ENCODE results near the gene TOR1B. TPM values are rescaled to one million over a fixed set of nuclear protein-coding genes. Genes with fewer than 3 reads are reported as not detected.
A peak's percentile ranks its signal among the peaks of the same experiment; 100 is the strongest.
"Not testable (repeated sequence)": the region's sequence is repeated elsewhere in the genome, so short reads cannot be mapped to it uniquely, and the experiment has no call there.

The TOR1B gene
- total and polyA plus RNA-seq, 2 donors, result 15.5 to 17.9 TPM

GRCh38 chr9:129779560-129780190 lies 23.3 kb upstream of the TOR1B start:
- Histone ChIP-seq H3K4me3 (ENCODE audit: low read length in 2 of 2) (no peak overlapping the region), H3K27ac (ENCODE audit: low read depth in 1 of 2, low read length in 1 of 2) (no peak overlapping the region), H3K27me3 (ENCODE audit: control insufficient read depth in 2 of 2, insufficient read depth in 1 of 2, low read length in 1 of 2) (peaks cover 0 to 34% of the 10 kb centered on the region in 2 donors), H3K9me3 (ENCODE audit: control insufficient read depth in 2 of 2, insufficient read depth in 1 of 2, low read length in 1 of 2) (peaks cover 2 to 7% of the 10 kb centered on the region in 2 donors), H3K36me3 (ENCODE audit: control insufficient read depth in 2 of 2, insufficient read depth in 2 of 2, low read length in 1 of 2) (no peaks in the 10 kb centered on the region), H3K4me1 (ENCODE audit: control insufficient read depth in 2 of 2, insufficient read depth in 2 of 2, low read length in 2 of 2) (peaks cover 0 to 15% of the 10 kb centered on the region in 2 donors)
- DNase-seq (ENCODE audit: low read depth in 6 of 9, low spot score in 9 of 9), result no peak
- 97% methylated on average over 7 of the region's 7 CpGs for WGBS

- Histone ChIP-seq H3K27me3 (ENCODE audit: control insufficient read depth in 2 of 2, insufficient read depth in 1 of 2, low read length in 1 of 2) (peaks cover 0 to 30% of the 10 kb centered on the region in 2 donors), H3K4me1 (ENCODE audit: control insufficient read depth in 2 of 2, insufficient read depth in 2 of 2, low read length in 2 of 2) (peaks cover 0 to 15% of the 10 kb centered on the region in 2 donors), H3K36me3 (ENCODE audit: control insufficient read depth in 2 of 2, insufficient read depth in 2 of 2, low read length in 1 of 2) (no peaks in the 10 kb centered on the region), H3K4me3 (ENCODE audit: low read length in 2 of 2) (no peak overlapping the region), H3K27ac (ENCODE audit: low read depth in 1 of 2, low read length in 1 of 2) (no peak overlapping the region), H3K9me3 (ENCODE audit: control insufficient read depth in 2 of 2, insufficient read depth in 1 of 2, low read length in 1 of 2) (peaks cover 2 to 7% of the 10 kb centered on the region in 2 donors)
- DNase-seq (ENCODE audit: low read depth in 6 of 9, low spot score in 9 of 9), result no peak
- 93% methylated on average over 8 of the region's 8 CpGs for WGBS
Observed at GRCh38 chr9:129781131-129781530, 21.9 kb upstream of the TOR1B start.

- 96% methylated on average over 5 of the region's 5 CpGs for WGBS
- H3K27ac ChIP-seq (ENCODE audit: low read depth in 1 of 2, low read length in 1 of 2), result no peak overlapping the region
- no peaks in the 10 kb centered on the region for H3K36me3 ChIP-seq (ENCODE audit: control insufficient read depth in 2 of 2, insufficient read depth in 2 of 2, low read length in 1 of 2)
- no peak overlapping the region for H3K4me3 ChIP-seq (ENCODE audit: low read length in 2 of 2)
- DNase-seq (ENCODE audit: low read depth in 6 of 9, low spot score in 9 of 9), result no peak
- peaks cover 0 to 7% of the 10 kb centered on the region in 2 donors for H3K9me3 ChIP-seq (ENCODE audit: control insufficient read depth in 2 of 2, insufficient read depth in 1 of 2, low read length in 1 of 2)
- H3K27me3 ChIP-seq (ENCODE audit: control insufficient read depth in 2 of 2, insufficient read depth in 1 of 2, low read length in 1 of 2), result peaks cover 0 to 26% of the 10 kb centered on the region in 2 donors
- peaks cover 0 to 12% of the 10 kb centered on the region in 2 donors for H3K4me1 ChIP-seq (ENCODE audit: control insufficient read depth in 2 of 2, insufficient read depth in 2 of 2, low read length in 2 of 2)
Observed at GRCh38 chr9:129781981-129782380, 21.0 kb upstream of the TOR1B start.

- peak; percentile 36 to 84 (median 64) for DNase-seq (ENCODE audit: low read depth in 6 of 9, low spot score in 9 of 9)
Observed at GRCh38 chr9:129783516-129784361, 19.2 kb upstream of the TOR1B start.

GRCh38 chr9:129784970-129785369 lies 18.0 kb upstream of the TOR1B start:
- not testable (repeated sequence) for H3K9me3 ChIP-seq (ENCODE audit: control insufficient read depth in 2 of 2, insufficient read depth in 1 of 2, low read length in 1 of 2); H3K36me3 ChIP-seq (ENCODE audit: control insufficient read depth in 2 of 2, insufficient read depth in 2 of 2, low read length in 1 of 2); H3K4me3 ChIP-seq (ENCODE audit: low read length in 2 of 2); H3K4me1 ChIP-seq (ENCODE audit: control insufficient read depth in 2 of 2, insufficient read depth in 2 of 2, low read length in 2 of 2); DNase-seq (ENCODE audit: low read depth in 6 of 9, low spot score in 9 of 9); H3K27ac ChIP-seq (ENCODE audit: low read depth in 1 of 2, low read length in 1 of 2)
- 80% methylated on average over 11 of the region's 11 CpGs for WGBS
- peaks cover 0 to 16% of the 10 kb centered on the region in 2 donors for H3K27me3 ChIP-seq (ENCODE audit: control insufficient read depth in 2 of 2, insufficient read depth in 1 of 2, low read length in 1 of 2)

More at GRCh38 chr9:129783516-129784361, 19.2 kb upstream of the TOR1B start:
- Histone ChIP-seq H3K9me3 (ENCODE audit: control insufficient read depth in 2 of 2, insufficient read depth in 1 of 2, low read length in 1 of 2) (no peaks in the 10 kb centered on the region), H3K27ac (ENCODE audit: low read depth in 1 of 2, low read length in 1 of 2) (no peak overlapping the region), H3K4me3 (ENCODE audit: low read length in 2 of 2) (no peak overlapping the region), H3K4me1 (ENCODE audit: control insufficient read depth in 2 of 2, insufficient read depth in 2 of 2, low read length in 2 of 2) (peaks cover 0 to 3% of the 10 kb centered on the region in 2 donors), H3K36me3 (ENCODE audit: control insufficient read depth in 2 of 2, insufficient read depth in 2 of 2, low read length in 1 of 2) (no peaks in the 10 kb centered on the region), H3K27me3 (ENCODE audit: control insufficient read depth in 2 of 2, insufficient read depth in 1 of 2, low read length in 1 of 2) (peaks cover 0 to 19% of the 10 kb centered on the region in 2 donors)
- 39% methylated on average over 14 of the region's 14 CpGs for WGBS

- Histone ChIP-seq H3K36me3 (ENCODE audit: control insufficient read depth in 2 of 2, insufficient read depth in 2 of 2, low read length in 1 of 2) (no peaks in the 10 kb centered on the region), H3K4me3 (ENCODE audit: low read length in 2 of 2) (no peak overlapping the region), H3K9me3 (ENCODE audit: control insufficient read depth in 2 of 2, insufficient read depth in 1 of 2, low read length in 1 of 2) (no peaks in the 10 kb centered on the region), H3K27me3 (ENCODE audit: control insufficient read depth in 2 of 2, insufficient read depth in 1 of 2, low read length in 1 of 2) (peaks cover 0 to 12% of the 10 kb centered on the region in 2 donors), H3K4me1 (ENCODE audit: control insufficient read depth in 2 of 2, insufficient read depth in 2 of 2, low read length in 2 of 2) (peaks cover 6 to 9% of the 10 kb centered on the region in 2 donors), H3K27ac (ENCODE audit: low read depth in 1 of 2, low read length in 1 of 2) (no peak overlapping the region)
- DNase-seq (ENCODE audit: low read depth in 6 of 9, low spot score in 9 of 9), result no peak
- 96% methylated on average over 1 of the region's 1 CpG for WGBS
Observed at GRCh38 chr9:129785866-129786265, 17.1 kb upstream of the TOR1B start.

- peaks cover 0 to 12% of the 10 kb centered on the region in 2 donors for H3K27me3 ChIP-seq (ENCODE audit: control insufficient read depth in 2 of 2, insufficient read depth in 1 of 2, low read length in 1 of 2)
- no peaks in the 10 kb centered on the region for H3K36me3 ChIP-seq (ENCODE audit: control insufficient read depth in 2 of 2, insufficient read depth in 2 of 2, low read length in 1 of 2)
- 95% methylated on average over 10 of the region's 10 CpGs for WGBS
- no peaks in the 10 kb centered on the region for H3K9me3 ChIP-seq (ENCODE audit: control insufficient read depth in 2 of 2, insufficient read depth in 1 of 2, low read length in 1 of 2)
- peaks cover 6 to 9% of the 10 kb centered on the region in 2 donors for H3K4me1 ChIP-seq (ENCODE audit: control insufficient read depth in 2 of 2, insufficient read depth in 2 of 2, low read length in 2 of 2)
- H3K27ac ChIP-seq (ENCODE audit: low read depth in 1 of 2, low read length in 1 of 2), result no peak overlapping the region
- no peak for DNase-seq (ENCODE audit: low read depth in 6 of 9, low spot score in 9 of 9)
- no peak overlapping the region for H3K4me3 ChIP-seq (ENCODE audit: low read length in 2 of 2)
Observed at GRCh38 chr9:129786481-129786880, 16.5 kb upstream of the TOR1B start.

GRCh38 chr9:129794549-129794948 lies 8.4 kb upstream of the TOR1B start:
- no peak overlapping the region for H3K4me3 ChIP-seq (ENCODE audit: low read length in 2 of 2)
- H3K9me3 ChIP-seq (ENCODE audit: control insufficient read depth in 2 of 2, insufficient read depth in 1 of 2, low read length in 1 of 2), result no peaks in the 10 kb centered on the region
- H3K27ac ChIP-seq (ENCODE audit: low read depth in 1 of 2, low read length in 1 of 2), result no peak overlapping the region
- peaks cover 6 to 9% of the 10 kb centered on the region in 2 donors for H3K4me1 ChIP-seq (ENCODE audit: control insufficient read depth in 2 of 2, insufficient read depth in 2 of 2, low read length in 2 of 2)
- 97% methylated on average over 8 of the region's 8 CpGs for WGBS
- no peaks in the 10 kb centered on the region for H3K36me3 ChIP-seq (ENCODE audit: control insufficient read depth in 2 of 2, insufficient read depth in 2 of 2, low read length in 1 of 2)
- DNase-seq (ENCODE audit: low read depth in 6 of 9, low spot score in 9 of 9), result no peak
- peaks cover 0 to 16% of the 10 kb centered on the region in 2 donors for H3K27me3 ChIP-seq (ENCODE audit: control insufficient read depth in 2 of 2, insufficient read depth in 1 of 2, low read length in 1 of 2)

- not testable (repeated sequence) for H3K36me3 ChIP-seq (ENCODE audit: control insufficient read depth in 2 of 2, insufficient read depth in 2 of 2, low read length in 1 of 2); H3K27ac ChIP-seq (ENCODE audit: low read depth in 1 of 2, low read length in 1 of 2); H3K9me3 ChIP-seq (ENCODE audit: control insufficient read depth in 2 of 2, insufficient read depth in 1 of 2, low read length in 1 of 2); H3K4me1 ChIP-seq (ENCODE audit: control insufficient read depth in 2 of 2, insufficient read depth in 2 of 2, low read length in 2 of 2); H3K4me3 ChIP-seq (ENCODE audit: low read length in 2 of 2); DNase-seq (ENCODE audit: low read depth in 6 of 9, low spot score in 9 of 9)
- WGBS, result 86% methylated on average over 2 of the region's 2 CpGs
- peaks cover 0 to 16% of the 10 kb centered on the region in 2 donors for H3K27me3 ChIP-seq (ENCODE audit: control insufficient read depth in 2 of 2, insufficient read depth in 1 of 2, low read length in 1 of 2)
Observed at GRCh38 chr9:129796029-129796428, 7.0 kb upstream of the TOR1B start.
